Astrocyte (in vitro differentiated cells and primary cell): ENCODE measurements around the gene PPARG. TPM values are rescaled to one million over a fixed set of nuclear protein-coding genes. Genes with fewer than 3 reads are reported as not detected.

ENCODE experiments used
- DNase-seq: peaks from one replicate; pipeline ENCODE4 v3.0.0-alpha.2; 2010; ENCODE audit warnings: low read depth
- FAIRE-seq: peaks from 2 replicates; lab custom pipeline; 2011; peaks lifted over from hg19 to GRCh38; lab: Jason Lieb, UNC
- H2AFZ ChIP-seq: 2 replicates; pipeline ENCODE4 v1.6.0; 2012; ENCODE audit warnings: low read depth, low read length, inconsistent platforms
- H3K27ac ChIP-seq: 2 replicates; pipeline ENCODE4 v1.5.1; 2011; ENCODE audit warnings: low read depth, low read length, inconsistent platforms
- H3K27me3 ChIP-seq: 2 replicates; pipeline ENCODE4 v1.6.0; 2011; ENCODE audit warnings: low read length, inconsistent platforms; ENCODE audit not compliant: insufficient read depth
- H3K36me3 ChIP-seq: 2 replicates; pipeline ENCODE4 v1.5.1; 2011; ENCODE audit warnings: low read length, inconsistent platforms; ENCODE audit not compliant: insufficient read depth
- H3K4me1 ChIP-seq: 2 replicates; pipeline ENCODE4 v1.5.1; 2011; ENCODE audit warnings: low read length, inconsistent platforms; ENCODE audit not compliant: insufficient read depth
- H3K4me2 ChIP-seq: 2 replicates; pipeline ENCODE4 v1.6.0; 2012; ENCODE audit warnings: low read length, inconsistent platforms
- H3K4me3 ChIP-seq: 2 replicates; pipeline ENCODE4 v1.5.1; 2011; ENCODE audit warnings: low read depth, mild to moderate bottlenecking, low read length, inconsistent platforms; ENCODE audit not compliant: insufficient read depth
- H3K79me2 ChIP-seq: 2 replicates; pipeline ENCODE4 v1.6.0; 2012; ENCODE audit warnings: mild to moderate bottlenecking, low read length, inconsistent platforms; ENCODE audit not compliant: insufficient read depth
- H3K9ac ChIP-seq: 2 replicates; pipeline ENCODE4 v1.6.0; 2012; ENCODE audit warnings: mild to moderate bottlenecking, low read length, inconsistent platforms
- H3K9me3 ChIP-seq: 2 replicates; pipeline ENCODE4 v1.5.1; 2012; ENCODE audit warnings: low read depth, mild to moderate bottlenecking, low read length, inconsistent platforms; ENCODE audit not compliant: insufficient read depth
- H4K20me1 ChIP-seq: 2 replicates; pipeline ENCODE4 v1.6.0; 2012; ENCODE audit warnings: low read length, inconsistent platforms; ENCODE audit not compliant: insufficient read depth
- H3K27ac Mint-ChIP-seq: one replicate; pipeline ENCODE4 v1.8.0; 2021; ENCODE audit warnings: mild to moderate bottlenecking, mixed read lengths; ENCODE audit not compliant: unreplicated experiment
- H3K27me3 Mint-ChIP-seq: one replicate; pipeline ENCODE4 v1.8.0; 2021; ENCODE audit warnings: low read depth, mixed read lengths; ENCODE audit not compliant: unreplicated experiment
- H3K36me3 Mint-ChIP-seq: one replicate; pipeline ENCODE4 v1.8.0; 2021; ENCODE audit warnings: low read depth, mixed read lengths; ENCODE audit not compliant: unreplicated experiment
- H3K4me1 Mint-ChIP-seq: one replicate; pipeline ENCODE4 v1.8.0; 2021; ENCODE audit warnings: low read depth, mixed read lengths; ENCODE audit not compliant: unreplicated experiment
- H3K4me3 Mint-ChIP-seq: one replicate; pipeline ENCODE4 v1.8.0; 2021; ENCODE audit warnings: mild to moderate bottlenecking, moderate library complexity, mixed read lengths; ENCODE audit not compliant: unreplicated experiment
- H3K9me3 Mint-ChIP-seq: one replicate; pipeline ENCODE4 v1.8.0; 2021; ENCODE audit warnings: mild to moderate bottlenecking, mixed read lengths; ENCODE audit not compliant: unreplicated experiment
- CTCF ChIP-seq: IDR thresholded peaks from 2 replicates; pipeline ENCODE4 v1.5.1; 2011; ENCODE audit warnings: low read depth, mild to moderate bottlenecking, inconsistent platforms, low read length, moderate library complexity; ENCODE audit not compliant: insufficient read depth
- EZH2 ChIP-seq: IDR thresholded peaks from 2 replicates; pipeline ENCODE4 v1.6.1; 2012; ENCODE audit warnings: mild to moderate bottlenecking, low read length, inconsistent platforms; ENCODE audit not compliant: insufficient read depth
- total RNA-seq: library from RNA; stranded (reverse); gene quantifications from 2 replicates; pipeline ENCODE4 v1.2.1, GENCODE V29; 2021

The PPARG gene
- total RNA-seq, 1 donor from 2014 or later: 4.4 TPM

- DNase-seq: no peak
- Histone ChIP-seq H3K27ac (no peak overlapping the region), H3K4me3 (no peak overlapping the region), H3K27me3 (no peaks in the 10 kb centered on the region), H3K4me2 (no peak overlapping the region), H3K79me2 (no peaks in the 10 kb centered on the region), H3K9ac (no peak overlapping the region), H4K20me1 (no peaks in the 10 kb centered on the region), H3K9me3 (no peaks in the 10 kb centered on the region), H3K4me1 (no peaks in the 10 kb centered on the region), H2AFZ (no peak overlapping the region), H3K36me3 (no peaks in the 10 kb centered on the region)
- Mint-ChIP-seq H3K9me3 (peaks cover 1% of the 10 kb centered on the region), H3K27me3 (peaks cover 3% of the 10 kb centered on the region), H3K27ac (no peak overlapping the region), H3K4me3 (no peak overlapping the region), H3K36me3 (no peaks in the 10 kb centered on the region), H3K4me1 (peaks cover 2% of the 10 kb centered on the region)
- TF ChIP-seq CTCF (no peak), EZH2 (no peak)
- no peak for FAIRE-seq
Measured at GRCh38 chr3:12343047-12343501, 54.2 kb downstream of the PPARG start.

- peaks cover 1% of the 10 kb centered on the region for H3K9me3 Mint-ChIP-seq
- H3K4me3 Mint-ChIP-seq: no peak overlapping the region
- H3K27ac Mint-ChIP-seq: no peak overlapping the region
- Histone ChIP-seq H3K4me1 (no peaks in the 10 kb centered on the region), H3K36me3 (no peaks in the 10 kb centered on the region), H3K4me2 (no peak overlapping the region), H3K9ac (no peak overlapping the region), H3K4me3 (no peak overlapping the region), H3K27ac (no peak overlapping the region), H2AFZ (no peak overlapping the region), H3K79me2 (no peaks in the 10 kb centered on the region), H3K27me3 (no peaks in the 10 kb centered on the region), H4K20me1 (no peaks in the 10 kb centered on the region), H3K9me3 (no peaks in the 10 kb centered on the region)
- H3K27me3 Mint-ChIP-seq: peaks cover 3% of the 10 kb centered on the region
- peak; percentile 70 for DNase-seq
- peaks cover 2% of the 10 kb centered on the region for H3K4me1 Mint-ChIP-seq
- TF ChIP-seq CTCF (no peak), EZH2 (no peak)
- H3K36me3 Mint-ChIP-seq: no peaks in the 10 kb centered on the region
- FAIRE-seq: no peak
Measured at GRCh38 chr3:12345141-12345561, 56.3 kb downstream of the PPARG start.

GRCh38 chr3:12345584-12346494, 57.0 kb downstream of the PPARG start:
- TF ChIP-seq CTCF (no peak), EZH2 (no peak)
- Histone ChIP-seq H3K4me2 (no peak overlapping the region), H3K9ac (no peak overlapping the region), H3K27ac (no peak overlapping the region), H3K4me1 (no peaks in the 10 kb centered on the region), H2AFZ (no peak overlapping the region), H3K79me2 (no peaks in the 10 kb centered on the region), H3K9me3 (no peaks in the 10 kb centered on the region), H3K36me3 (no peaks in the 10 kb centered on the region), H4K20me1 (no peaks in the 10 kb centered on the region), H3K4me3 (no peak overlapping the region), H3K27me3 (no peaks in the 10 kb centered on the region)
- H3K4me3 Mint-ChIP-seq: no peak overlapping the region
- peaks cover 3% of the 10 kb centered on the region for H3K27me3 Mint-ChIP-seq
- H3K27ac Mint-ChIP-seq: no peak overlapping the region
- H3K36me3 Mint-ChIP-seq: no peaks in the 10 kb centered on the region
- DNase-seq: no peak
- H3K4me1 Mint-ChIP-seq: peaks cover 2% of the 10 kb centered on the region
- no peak for FAIRE-seq
- peaks cover 1% of the 10 kb centered on the region for H3K9me3 Mint-ChIP-seq
